Embryonic facial prominence (tissue), 1 donor: ENCODE data around the gene FEV.

ENCODE experiments used
- DNase-seq: peaks from one replicate; pipeline ENCODE4 v3.0.0-alpha.2; 2016; ENCODE audit errors: extremely low spot score

Gene FEV

DNA sequence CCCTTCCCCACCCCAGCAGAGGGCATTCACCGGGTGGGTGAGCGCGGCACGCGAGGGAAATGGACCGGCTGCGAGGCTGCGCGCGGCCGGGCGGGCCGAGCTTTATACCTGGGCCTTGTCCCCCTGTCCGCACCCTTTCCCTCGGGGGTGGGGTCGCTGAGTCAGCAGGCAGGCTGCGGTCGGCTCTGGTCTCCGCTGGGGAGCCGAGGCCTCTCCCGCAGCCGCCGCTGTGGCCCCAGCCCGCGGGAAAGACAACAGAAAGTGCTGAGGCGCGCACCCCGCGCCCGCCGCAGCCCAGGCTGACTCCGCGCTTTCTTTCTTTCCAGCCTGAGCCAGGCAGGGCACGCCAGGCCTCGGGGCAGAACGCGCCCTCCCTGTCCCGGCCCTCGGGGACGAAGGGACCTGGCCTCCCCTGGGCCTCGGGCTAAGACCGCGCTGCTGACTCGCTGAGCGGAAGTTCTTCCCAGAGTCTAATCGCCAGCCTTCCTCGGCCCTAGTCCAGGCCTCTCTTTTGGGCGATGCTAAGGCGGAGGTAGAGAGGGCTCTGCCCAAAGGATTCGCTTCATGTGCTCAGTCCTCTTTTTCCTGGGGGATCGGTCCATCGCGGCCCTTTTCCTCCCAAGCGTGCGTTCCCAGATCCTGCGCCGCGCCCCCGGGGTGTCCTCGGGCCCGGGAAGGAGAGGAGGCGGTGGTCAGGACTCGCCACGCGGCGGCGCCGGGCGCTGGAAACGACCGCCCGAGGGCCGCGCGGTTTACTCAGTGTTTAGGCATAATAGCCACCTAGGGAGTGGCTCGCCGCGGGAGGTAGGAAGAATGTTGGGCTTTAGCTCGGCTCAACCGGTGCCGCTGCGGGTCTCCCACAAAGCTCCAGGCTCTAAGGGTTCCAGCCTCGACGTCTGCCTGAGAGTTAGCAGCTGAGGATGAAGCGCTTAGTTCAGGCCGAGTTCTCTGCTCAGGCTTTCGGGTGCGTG is 8.6 kb upstream of the FEV start, which contains the start of gene CRYBA2:
Gene CRYBA2, minus strand, starts transcription at position 78 of the 971 bp plus-strand sequence. CDS start 246 bp downstream, outside the sequence.
- no peak for DNase-seq

DNA sequence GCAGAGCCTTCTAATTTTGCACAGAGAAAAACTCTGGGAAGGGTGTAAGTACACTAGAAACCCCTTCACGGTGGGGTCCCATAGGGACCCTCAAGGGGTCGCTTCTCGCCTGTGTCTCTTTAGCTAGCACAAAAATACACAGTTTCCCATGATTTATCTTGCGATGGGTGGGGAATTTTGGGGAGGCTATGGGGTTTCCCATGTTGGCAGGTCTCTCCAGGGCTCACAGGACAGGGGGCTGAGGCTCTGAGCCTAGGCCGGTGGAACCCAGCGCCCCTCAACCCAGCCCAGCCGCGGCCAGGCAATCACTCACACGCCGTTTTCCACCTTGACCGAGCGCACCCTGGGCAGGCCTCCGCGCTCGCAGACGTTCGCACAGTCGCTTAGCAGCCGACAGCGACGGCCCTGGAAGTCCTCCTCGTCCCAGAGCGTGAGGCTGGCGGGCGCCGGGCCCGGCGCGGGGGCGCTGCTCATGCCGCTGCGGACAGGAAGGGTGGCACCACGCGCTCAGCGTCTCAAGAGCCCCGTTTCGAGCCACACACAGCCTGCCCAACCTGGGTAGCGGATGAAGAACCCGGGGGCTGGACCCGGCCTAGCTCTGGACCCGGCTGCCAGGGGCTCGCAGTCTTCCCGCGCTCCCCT is 7.8 kb upstream of the FEV start:
- no peak for DNase-seq

GRCh38 chr2:218992196-218992595 is 7.2 kb upstream of the FEV start:
- no peak for DNase-seq

DNA sequence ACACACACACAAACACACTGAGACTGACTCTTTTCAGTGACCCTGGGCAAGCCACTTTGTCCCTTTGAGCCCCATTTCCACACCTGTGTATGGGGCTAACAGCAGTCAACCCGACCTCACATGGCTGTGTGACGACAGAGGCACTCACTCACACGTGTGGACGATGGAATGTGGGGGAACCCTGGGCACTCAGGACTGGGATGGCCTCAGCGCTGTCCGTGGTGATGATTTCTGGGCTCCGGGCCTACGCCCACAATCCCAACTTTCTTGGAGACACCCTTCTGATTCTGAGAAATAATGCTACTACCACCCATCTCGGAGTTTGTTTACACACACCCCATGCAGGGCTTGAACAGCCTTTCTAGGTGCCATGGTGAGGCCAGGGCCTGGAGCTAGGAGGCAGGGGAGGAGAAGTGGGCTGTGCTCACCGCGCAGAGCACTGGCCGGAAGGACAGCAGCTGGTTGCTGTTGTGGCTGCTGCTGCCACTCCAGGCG is 6.7 kb upstream of the FEV start:
- DNase-seq = no peak

GRCh38 chr2:218990612-218991011 is 5.6 kb upstream of the FEV start:
- DNase-seq = no peak

GRCh38 chr2:218990052-218990451 is 5.1 kb upstream of the FEV start:
- no peak for DNase-seq

GRCh38 chr2:218988650-218989049 is 3.7 kb upstream of the FEV start:
- no peak for DNase-seq

GRCh38 chr2:218988164-218988563 is 3.2 kb upstream of the FEV start:
- no peak for DNase-seq

DNA sequence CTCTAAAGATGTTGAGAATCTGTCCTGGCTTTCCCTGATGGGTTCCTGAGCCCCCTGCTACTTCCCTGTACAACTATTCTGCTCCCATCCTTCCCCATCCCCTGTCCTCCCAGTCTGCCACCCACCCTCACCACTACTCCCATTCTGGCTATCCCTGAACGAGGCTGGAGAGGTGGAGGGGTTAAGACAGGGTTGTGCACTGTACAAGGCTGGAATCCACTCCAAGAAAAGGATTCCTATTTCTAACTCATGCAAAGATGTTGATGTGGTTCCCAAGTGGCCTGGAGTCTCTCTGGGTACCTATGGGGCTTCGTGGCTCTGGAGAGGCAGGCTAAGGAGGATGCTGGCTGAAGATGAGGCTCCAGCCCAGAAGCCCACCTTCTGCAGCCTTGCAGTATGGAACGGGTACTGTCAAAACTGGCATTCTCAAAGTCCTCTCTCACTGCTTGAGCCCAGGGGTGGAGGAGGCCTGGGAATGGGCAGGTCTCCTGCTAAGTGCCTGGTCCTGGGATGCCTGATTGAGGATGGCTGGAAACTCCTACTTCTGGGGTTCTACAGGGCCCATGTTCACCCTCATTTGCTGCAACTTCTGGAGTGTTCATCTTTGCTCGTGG is 1.3 kb upstream of the FEV start:
- no peak for DNase-seq

- no peak for DNase-seq
These were observed 524 bp upstream of the FEV start for GRCh38 chr2:218985325-218986091.

DNA sequence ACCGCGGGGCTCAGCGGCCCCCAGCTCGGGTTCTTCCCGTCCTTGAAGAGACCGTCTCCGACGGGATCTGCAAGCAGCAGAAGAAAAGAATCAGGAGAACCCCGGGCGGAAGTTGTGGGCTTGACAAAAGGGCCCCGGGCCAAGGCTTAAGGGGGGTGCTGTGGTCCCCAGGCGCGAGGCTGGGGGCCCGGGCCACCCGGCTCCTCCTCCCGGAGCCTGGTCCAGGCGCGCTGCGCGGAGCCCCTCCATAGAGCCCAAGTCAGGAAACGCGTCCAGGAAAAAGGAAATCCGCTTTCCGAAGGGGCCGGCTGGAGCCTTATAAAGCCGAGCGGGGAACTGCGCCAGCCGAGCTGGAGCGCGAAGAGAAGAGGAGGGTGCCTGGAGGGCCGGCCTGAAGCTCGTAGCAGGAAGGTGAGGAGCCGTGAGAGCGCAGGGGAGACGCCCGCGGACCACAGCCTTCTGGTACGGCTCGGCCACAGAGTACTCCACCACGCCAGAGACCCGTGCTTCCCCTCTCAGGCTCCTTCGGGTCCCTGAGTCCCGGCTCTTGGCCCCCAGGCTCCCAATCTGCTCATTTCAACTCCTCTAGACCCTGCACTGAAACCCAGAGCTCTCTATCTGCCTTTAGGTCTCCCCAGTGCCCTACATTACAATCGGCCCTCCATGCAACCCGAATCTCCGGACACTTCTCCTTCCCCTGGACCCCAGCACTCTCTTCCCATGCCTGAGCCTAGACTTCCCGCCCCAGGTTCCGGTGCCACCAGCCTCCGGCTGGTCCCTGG is 554 bp downstream of the FEV start:
- DNase-seq = no peak

- no peak for DNase-seq
These were observed 1.1 kb downstream of the FEV start for GRCh38 chr2:218983934-218984238.

- DNase-seq = no peak
These were observed 1.6 kb downstream of the FEV start for GRCh38 chr2:218983263-218983933.

DNA sequence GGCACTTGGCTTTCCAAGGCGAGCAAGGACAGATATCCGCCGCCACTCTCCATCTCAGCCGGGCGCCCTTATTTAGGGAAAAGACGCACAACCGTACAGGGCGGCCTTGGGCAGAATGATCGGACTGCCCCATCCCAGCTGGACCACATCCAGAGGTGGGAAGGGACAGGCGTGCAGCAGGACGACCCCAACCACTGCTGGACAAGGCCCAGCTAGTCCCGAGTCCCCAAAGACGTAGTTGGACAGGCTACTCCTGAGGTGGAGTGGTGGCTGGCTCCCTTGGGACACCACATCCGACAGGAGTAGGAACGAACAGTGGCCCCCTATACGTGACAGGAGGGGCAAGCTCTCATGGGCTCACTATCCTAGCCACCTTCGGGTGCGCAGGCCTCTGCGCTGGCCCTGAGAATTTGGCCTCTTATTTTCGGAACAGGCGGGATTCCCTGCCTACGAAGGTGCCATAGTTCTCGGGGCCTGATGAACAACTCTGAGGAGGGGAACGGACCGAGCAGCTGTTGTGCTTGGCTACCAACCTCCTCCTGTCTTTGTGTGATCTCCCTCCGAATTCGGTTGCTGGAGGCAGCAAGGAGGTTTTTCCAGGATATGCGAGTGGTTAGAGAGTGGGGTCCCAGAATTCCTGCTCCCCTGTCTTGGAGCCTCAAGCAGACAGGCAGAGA is 2.3 kb downstream of the FEV start:
- DNase-seq = no peak

DNA sequence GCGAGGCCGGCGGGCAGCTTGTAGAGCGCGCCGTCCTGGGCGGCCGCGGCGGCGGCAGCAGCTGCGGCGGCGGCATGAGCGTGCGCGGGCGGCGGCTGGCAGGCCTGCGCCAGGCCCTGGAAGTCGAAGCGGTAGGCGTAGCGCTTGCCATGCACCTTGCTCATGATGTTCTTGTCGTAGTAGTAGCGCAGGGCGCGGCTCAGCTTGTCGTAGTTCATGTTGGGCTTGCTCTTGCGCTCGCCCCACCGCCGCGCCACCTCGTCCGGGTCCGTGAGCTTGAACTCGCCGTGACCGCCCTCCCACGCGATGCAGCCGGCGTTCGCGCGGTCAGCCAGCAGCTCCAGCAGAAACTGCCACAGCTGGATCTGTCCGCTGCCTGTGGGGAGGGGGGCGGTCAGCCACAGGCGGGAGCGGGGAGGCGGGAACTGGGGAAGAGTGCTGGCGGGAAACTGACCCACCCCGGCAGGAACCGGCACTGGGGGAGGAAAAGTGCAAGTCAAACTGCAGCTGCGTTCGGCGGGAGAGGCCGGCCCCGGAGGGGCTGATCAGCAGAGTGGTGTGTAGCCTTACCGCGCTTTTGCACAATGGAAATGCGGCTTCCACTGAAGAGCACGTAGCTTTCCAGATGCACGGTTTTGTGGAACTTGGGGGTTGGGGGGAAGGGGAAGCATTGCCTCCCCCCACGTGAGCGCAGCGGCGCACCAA is 3.0 kb downstream of the FEV start:
- DNase-seq = no peak

DNA sequence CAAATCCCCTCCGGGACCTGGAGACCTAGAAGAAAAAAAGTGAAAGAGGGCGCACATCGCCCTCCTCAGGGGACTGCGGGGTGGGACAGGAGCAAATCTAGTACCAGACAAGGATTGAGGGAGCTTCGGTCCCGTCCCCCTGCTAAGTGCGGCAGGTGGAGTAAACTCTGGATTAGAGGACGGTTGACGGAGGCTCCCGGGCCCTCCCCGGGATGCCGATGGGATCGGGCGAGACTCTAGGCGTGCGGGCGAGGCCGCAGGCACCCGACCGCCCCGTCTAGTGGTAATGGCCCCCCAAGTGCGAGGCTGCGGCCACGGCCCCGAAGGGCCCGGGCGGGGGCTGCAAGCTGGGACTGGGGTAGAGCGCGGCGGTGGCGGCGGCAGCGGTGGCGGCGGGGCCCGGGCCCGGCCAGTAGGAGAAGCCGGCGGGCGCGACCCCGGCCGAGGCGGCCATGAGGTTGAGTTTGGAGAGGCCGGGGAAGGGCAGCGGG is 3.5 kb downstream of the FEV start:
- DNase-seq = no peak

- no peak for DNase-seq
These were observed 4.1 kb downstream of the FEV start for GRCh38 chr2:218980735-218981389.
